Right lobe of liver (tissue), 4 donors: ENCODE results near the gene PDCD1.

Experiments
- CTCF ChIP-seq, 4 donors: fragments of 200-600 bp in 3 of 4; fragments of 450-650 bp in 1 of 4; IDR thresholded peaks; one replicate each; pipeline versions ENCODE4 v1.5.1 to v1.8.0; 2016 to 2022; ENCODE audit warnings: antibody characterized with exemption in 4 of 4, mild to moderate bottlenecking in 2 of 4
- POLR2A ChIP-seq: fragments of 450-650 bp; IDR thresholded peaks from one replicate; pipeline ENCODE4 v1.6.1; 2017; ENCODE audit warnings: antibody characterized with exemption, mild to moderate bottlenecking
- donor health status: DM: no; HTN: no; CAD: no.
- donor health status: DM: no; HTN: no; CAD: no.
- donor health status: DM: no; HTN: yes; CAD: no.

- no peak for TF ChIP-seq CTCF (IDR thresholded peaks at IDR 0.05)
- no peak for TF ChIP-seq POLR2A
Measured at GRCh38 chr2:241811952-241812729, 46.6 kb downstream of the PDCD1 start.
